Upper lobe of left lung (tissue), 6 donors: Measurements from ENCODE around the gene PRMT6. TPM values are rescaled to one million over a fixed set of nuclear protein-coding genes. Genes with fewer than 3 reads are reported as not detected.

ENCODE experiments used
- ATAC-seq, 2 donors: fragments of 200-7000 bp; cut with Tn5 transposase; one replicate each; pipeline ENCODE4 v1.9.1; 2022; ENCODE audit warnings: mild to moderate bottlenecking in 2 of 2, moderate library complexity in 2 of 2; ENCODE audit not compliant: low FRiP score in 2 of 2
- DNase-seq, 2 donors: peaks; one replicate each; pipeline ENCODE4 v3.0.0-alpha.2; 2019 to 2020
- H3K27ac ChIP-seq, 4 donors: fragments of 200-600 bp; sonication (generic); one replicate each; pipeline ENCODE4 v1.5.1; 2016 to 2019
- H3K27me3 ChIP-seq, 4 donors: fragments of 200-600 bp; sonication (generic); one replicate each; pipeline ENCODE4 v1.5.1; 2017 to 2019
- H3K36me3 ChIP-seq, 4 donors: fragments of 200-600 bp; sonication (generic); one replicate each; pipeline ENCODE4 v1.5.1; 2016 to 2019
- H3K4me1 ChIP-seq, 4 donors: fragments of 200-600 bp; sonication (generic); one replicate each; pipeline ENCODE4 v1.5.1; 2018 to 2019
- H3K4me3 ChIP-seq, 4 donors: fragments of 200-600 bp; sonication (generic); one replicate each; pipeline ENCODE4 v1.5.1; 2017 to 2019; ENCODE audit warnings: mild to moderate bottlenecking in 2 of 4, moderate library complexity in 1 of 4
- H3K9me3 ChIP-seq, 4 donors: fragments of 200-600 bp; sonication (generic); one replicate each; pipeline ENCODE4 v1.5.1; 2018 to 2019
- CTCF ChIP-seq, 6 experiments: fragments of 450-650 bp in 4 of 6; fragments of 200-600 bp in 2 of 6; sonication (generic) in 2 of 6; IDR thresholded peaks; one replicate each; pipeline ENCODE4 v1.5.1; 2016 to 2019; ENCODE audit warnings: antibody characterized with exemption in 6 of 6
- EP300 ChIP-seq, 4 donors: sonication (generic); formaldehyde crosslinking; IDR thresholded peaks; one replicate each; pipeline ENCODE4 v1.5.1; 2017; ENCODE audit warnings: antibody characterized with exemption in 4 of 4, control low read depth in 2 of 4
- POLR2A ChIP-seq, 4 donors: fragments of 450-650 bp; IDR thresholded peaks; one replicate each; pipeline ENCODE4 v1.5.1; 2016 to 2017; ENCODE audit warnings: antibody characterized with exemption in 4 of 4, mild to moderate bottlenecking in 2 of 4
- POLR2AphosphoS5 ChIP-seq, 2 donors: sonication (generic); formaldehyde crosslinking; IDR thresholded peaks; one replicate each; pipeline ENCODE4 v1.5.1; 2017; ENCODE audit warnings: antibody characterized with exemption in 2 of 2
- WGBS, 2 donors: methylation state at CpG; one replicate each; pipeline ENCODE4 v1.1.5; 2017 to 2018; 5-methylcytosine and 5-hydroxymethylcytosine counted together
- total RNA-seq, 6 donors: library from RNA; depleted of rRNA in 4 of 6; stranded (reverse); fragments of >200 nt in 4 of 6; gene quantifications; one replicate each; pipeline versions ENCODE4 v1.1.0 to v1.2.1, GENCODE V29; 2016 to 2021
- donor health status: DM: no; HTN: no; CAD: no; lungs with moderate emphysema.
- donor health status: DM: no; HTN: yes; CAD: no; lungs with severe emphysema.

The PRMT6 gene
- total RNA-seq, 6 donors from 2014 or later = 10.4 to 18.9 (median 12.3) TPM

DNA sequence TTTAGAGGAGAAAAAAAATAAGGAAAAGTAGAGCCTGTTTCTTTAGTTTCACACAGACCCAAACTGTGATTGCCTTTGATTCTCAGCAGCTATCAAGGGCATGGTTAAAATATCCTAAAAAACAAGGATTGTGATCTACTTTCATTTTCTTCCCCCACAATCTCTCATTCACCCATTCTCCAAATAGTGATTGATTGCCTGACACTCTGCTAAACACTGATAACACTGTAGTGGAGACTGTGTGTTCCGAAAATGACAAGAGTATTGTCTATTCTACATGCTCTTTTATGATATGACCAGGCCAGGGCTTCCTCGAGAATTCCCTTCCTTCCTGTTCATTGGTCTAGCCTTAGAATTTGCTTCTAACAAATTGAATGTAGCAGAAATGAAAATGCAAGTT is 40.2 kb downstream of the PRMT6 start:
- H3K4me1 ChIP-seq = no peaks in the 10 kb centered on the region
- TF ChIP-seq EP300 (IDR thresholded peaks at IDR 0.05) (no peak), POLR2A (IDR thresholded peaks at IDR 0.05) (no peak)
- H3K27ac ChIP-seq = no peak overlapping the region
- no peaks in the 10 kb centered on the region for H3K27me3 ChIP-seq
- WGBS, 2 donors = 21 to 48% methylated on average over 2 of the region's 2 CpGs
- DNase-seq = no peak
- ATAC-seq = no peak
- no peaks in the 10 kb centered on the region for H3K9me3 ChIP-seq
- no peak overlapping the region for H3K4me3 ChIP-seq
- H3K36me3 ChIP-seq = no peaks in the 10 kb centered on the region

- no peak for ATAC-seq
- WGBS, 2 donors = 82 to 83% methylated on average over 3 of the region's 3 CpGs
- Histone ChIP-seq H3K27me3 (no peaks in the 10 kb centered on the region), H3K27ac (no peak overlapping the region), H3K9me3 (no peaks in the 10 kb centered on the region), H3K36me3 (no peaks in the 10 kb centered on the region), H3K4me3 (no peak overlapping the region), H3K4me1 (no peaks in the 10 kb centered on the region)
- DNase-seq = no peak
- TF ChIP-seq EP300 (IDR thresholded peaks at IDR 0.05) = no peak
- no peak for TF ChIP-seq POLR2A (IDR thresholded peaks at IDR 0.05)
- no peak for TF ChIP-seq CTCF (IDR thresholded peaks at IDR 0.05)
- no peak for TF ChIP-seq POLR2AphosphoS5 (IDR thresholded peaks at IDR 0.05)
Measured at GRCh38 chr1:107098961-107099360, 42.5 kb downstream of the PRMT6 start.

- H3K9me3 ChIP-seq = no peaks in the 10 kb centered on the region
- no peaks in the 10 kb centered on the region for H3K36me3 ChIP-seq
- no peaks in the 10 kb centered on the region for H3K4me1 ChIP-seq
- WGBS, 2 donors = 78 to 88% methylated on average over 3 of the region's 3 CpGs
- no peak for TF ChIP-seq EP300 (IDR thresholded peaks at IDR 0.05)
- TF ChIP-seq POLR2A (IDR thresholded peaks at IDR 0.05) = no peak
- no peak for TF ChIP-seq CTCF (IDR thresholded peaks at IDR 0.05)
- no peak for TF ChIP-seq POLR2AphosphoS5 (IDR thresholded peaks at IDR 0.05)
- no peaks in the 10 kb centered on the region for H3K27me3 ChIP-seq
- H3K4me3 ChIP-seq = no peak overlapping the region
- DNase-seq (no peak), ATAC-seq (no peak)
- no peak overlapping the region for H3K27ac ChIP-seq
Measured at GRCh38 chr1:107100331-107100984, 44.0 kb downstream of the PRMT6 start.

- H3K36me3 ChIP-seq = no peaks in the 10 kb centered on the region
- no peak for ATAC-seq
- H3K27ac ChIP-seq = no peak overlapping the region
- no peak for DNase-seq
- 90 to 92% methylated on average over 3 of the region's 3 CpGs for WGBS, 2 donors
- no peaks in the 10 kb centered on the region for H3K9me3 ChIP-seq
- no peaks in the 10 kb centered on the region for H3K4me1 ChIP-seq
- TF ChIP-seq EP300 (IDR thresholded peaks at IDR 0.05) (no peak), POLR2A (IDR thresholded peaks at IDR 0.05) (no peak), CTCF (IDR thresholded peaks at IDR 0.05) (no peak), POLR2AphosphoS5 (IDR thresholded peaks at IDR 0.05) (no peak)
- H3K4me3 ChIP-seq = no peak overlapping the region
- H3K27me3 ChIP-seq = no peaks in the 10 kb centered on the region
Measured at GRCh38 chr1:107105914-107106313, 49.4 kb downstream of the PRMT6 start.

Other genes with a start within 250 kb of the PRMT6 start
- gene NTNG1, start 84.4 kb downstream of the PRMT6 start, total RNA-seq = 10 to 100 TPM in 2 of 6 donors, 1 to 10 TPM in 4; 1.5 to 11.5 (median 6.8) TPM